GM12878 (cell line): Measurements from ENCODE around the gene ZNF154. TPM values are rescaled to one million over a fixed set of nuclear protein-coding genes. Genes with fewer than 3 reads are reported as not detected.

Experiments
- ATAC-seq: fragments of 200-7000 bp; cut with Tn5 transposase; 3 replicates; pipeline ENCODE4 v1.9.1; 2020; ENCODE audit warnings: mild to moderate bottlenecking, moderate library complexity
- BruUV-seq: library from RNA; stranded (reverse); fragments of 400-500 nt; replicated peaks from 2 replicates; lab custom pipeline; 2021; lab: Mats Ljungman, UMichigan
- CTCF ChIA-PET: fragments of 300-600 bp; sonication (Branson Sonifier 250); formaldehyde crosslinking; extraction: SDS; loops from one replicate; lab custom pipeline; 2021; ENCODE audit warnings: inconsistent platforms; lab: Yijun Ruan, JAX
- POLR2A ChIA-PET: fragments of 350-600 bp; formaldehyde crosslinking; extraction: SDS; loops from one replicate; lab custom pipeline; 2021; ENCODE audit warnings: inconsistent platforms; lab: Charles Lee
- RAD21 ChIA-PET: fragments of 300-600 bp; sonication (Branson Sonifier 250); formaldehyde crosslinking; loops from one replicate; lab custom pipeline; 2023; ENCODE audit warnings: antibody characterized with exemption; ENCODE audit not compliant: unreplicated experiment; lab: Charles Lee
- SMC1A ChIA-PET: fragments of 300-600 bp; sonication (Branson Sonifier 250); formaldehyde crosslinking; loops from one replicate; lab custom pipeline; 2023; ENCODE audit not compliant: unreplicated experiment, uncharacterized antibody; lab: Charles Lee
- DNase-seq: peaks from one replicate; pipeline ENCODE4 v3.0.0-alpha.2; 2011; ENCODE audit warnings: low read depth, low spot score
- FAIRE-seq: peaks from 3 replicates; lab custom pipeline; 2011; peaks lifted over from hg19 to GRCh38; lab: Jason Lieb, UNC
- H2AFZ ChIP-seq: 2 replicates; pipeline ENCODE4 v1.6.0; 2011; ENCODE audit warnings: low read depth, low read length, control low read depth; ENCODE audit not compliant: control insufficient read depth
- H3K27ac ChIP-seq: 2 replicates; pipeline ENCODE4 v1.5.1; 2011; ENCODE audit warnings: control low read depth; ENCODE audit not compliant: control insufficient read depth, insufficient read depth
- H3K27me3 ChIP-seq, 2 experiments: replicated peaks in 1 of 2; 2 replicates each; pipeline versions ENCODE4 v1.6.0 to v1.6.1; 2011; ENCODE audit warnings: low read length in 1 of 2; ENCODE audit not compliant: control insufficient read depth in 2 of 2, insufficient read depth in 2 of 2
- H3K36me3 ChIP-seq, 2 experiments: 2 replicates each; pipeline ENCODE4 v1.5.1; 2011; ENCODE audit warnings: low read length in 1 of 2; ENCODE audit not compliant: control insufficient read depth in 2 of 2, insufficient read depth in 2 of 2
- H3K4me1 ChIP-seq: 2 replicates; pipeline ENCODE4 v1.6.1; 2011; ENCODE audit warnings: mild to moderate bottlenecking, low read length, moderate library complexity, mixed read lengths; ENCODE audit not compliant: control insufficient read depth, insufficient read depth
- H3K4me2 ChIP-seq: 2 replicates; pipeline ENCODE4 v1.6.0; 2011; ENCODE audit warnings: control low read depth; ENCODE audit not compliant: control insufficient read depth, insufficient read depth
- H3K4me3 ChIP-seq: fragments of 200-600 bp; sonication (generic); 2 replicates; pipeline ENCODE4 v1.5.1; 2016
- H3K79me2 ChIP-seq: 2 replicates; pipeline ENCODE4 v1.6.0; 2011; ENCODE audit warnings: low read length; ENCODE audit not compliant: control insufficient read depth, insufficient read depth
- H3K9ac ChIP-seq: 2 replicates; pipeline ENCODE4 v1.8.0; 2011; ENCODE audit warnings: low read length, control low read depth, mixed read lengths; ENCODE audit not compliant: control insufficient read depth, insufficient read depth
- H3K9me3 ChIP-seq: replicated peaks from 3 replicates; pipeline ENCODE4 v1.5.1; 2011; ENCODE audit warnings: mild to moderate bottlenecking, low read length; ENCODE audit not compliant: control insufficient read depth, insufficient read depth
- H4K20me1 ChIP-seq: 2 replicates; pipeline ENCODE4 v1.6.0; 2011; ENCODE audit not compliant: control insufficient read depth, insufficient read depth
- CBX5 ChIP-seq: sonication (generic); IDR thresholded peaks from 2 replicates; pipeline ENCODE4 v1.6.1; 2016; ENCODE audit warnings: low read depth, moderate library complexity, mild to moderate bottlenecking, inconsistent platforms
- IKZF1 ChIP-seq: fragments of 450-650 bp; conservative IDR thresholded peaks from 2 replicates; pipeline ENCODE4 v1.6.1; 2017; ENCODE audit warnings: antibody characterized with exemption, mild to moderate bottlenecking
- IRF3 ChIP-seq: fragments of 450-650 bp; IDR thresholded peaks from 2 replicates; pipeline ENCODE4 v1.6.1; 2014; ENCODE audit warnings: mild to moderate bottlenecking
- JUND ChIP-seq: IDR thresholded peaks from 2 replicates; pipeline ENCODE4 v1.6.1; 2012; ENCODE audit warnings: low read depth, mild to moderate bottlenecking, low read length, improper control_type of control experiment, moderate library complexity
- PAX8 ChIP-seq: fragments of 450-650 bp; IDR thresholded peaks from 2 replicates; pipeline ENCODE4 v1.6.1; 2017; ENCODE audit warnings: mild to moderate bottlenecking, moderate library complexity
- RAD51 ChIP-seq: fragments of 450-650 bp; IDR thresholded peaks from 2 replicates; pipeline ENCODE4 v1.6.1; 2016; ENCODE audit warnings: moderate library complexity, mild to moderate bottlenecking, inconsistent platforms
- RELA ChIP-seq: fragments of 450-650 bp; IDR thresholded peaks from 2 replicates; pipeline ENCODE4 v1.8.0; 2014; ENCODE audit warnings: borderline replicate concordance; ENCODE audit not compliant: partially characterized antibody
- SIX5 ChIP-seq: IDR thresholded peaks from 2 replicates; pipeline ENCODE4 v1.6.1; 2011; ENCODE audit warnings: mild to moderate bottlenecking, low read depth, low read length, moderate library complexity; ENCODE audit not compliant: severe bottlenecking
- SREBF2 ChIP-seq: IDR thresholded peaks from 2 replicates; pipeline ENCODE4 v1.6.1; 2012; ENCODE audit warnings: mild to moderate bottlenecking, low read length
- TBL1XR1 ChIP-seq: IDR thresholded peaks from 2 replicates; pipeline ENCODE4 v1.6.1; 2012; ENCODE audit warnings: low read depth, low read length, improper control_type of control experiment
- WGBS: methylation state at CpG from one replicate; pipeline ENCODE4 v1.1.6; 2016; ENCODE audit warnings: low lambda C conversion rate; ENCODE audit not compliant: insufficient replicate concordance, insufficient coverage; ENCODE audit errors: missing lambda C conversion rate; 5-methylcytosine and 5-hydroxymethylcytosine counted together
- in situ Hi-C: fragments of 300-500 bp; cut with MboI; formaldehyde crosslinking; loops from 9 replicates; pipeline ENCODE4 v1.14.3; 2018; ENCODE audit warnings: mixed read lengths
- intact Hi-C: fragments of 100-400 bp; cut with micrococcal nuclease; formaldehyde crosslinking; loops from one replicate; pipeline ENCODE4 v1.14.2; 2022; ENCODE audit not compliant: unreplicated experiment
- polyA plus RNA-seq, 11 experiments: library from polyadenylated mRNA; depleted of rRNA in 4 of 11; unstranded in 6 of 11; stranded (reverse) in 5 of 11; fragments of >200 nt; fragmentation: Nextera tagmentation in 4 of 11; fragmentation: Illumina TruSeq in 1 of 11; extraction: Ambion mirVana in 4 of 11; extraction: Trizol in 1 of 11; gene quantifications; 1 replicate in 1 of 11; 2 replicates in 10 of 11; pipeline versions ENCODE4 v1.2.1 to v1.2.3, GENCODE V29; 2011 to 2016; ENCODE audit warnings: inconsistent platforms in 2 of 11, missing spikeins in 2 of 11, low read depth in 1 of 11
- total RNA-seq, 4 experiments: library from RNA; depleted of rRNA in 3 of 4; stranded (reverse); fragments of >200 nt in 3 of 4; fragmentation: Illumina TruSeq in 1 of 4; extraction: Trizol in 1 of 4; gene quantifications; 2 replicates each; pipeline versions ENCODE4 v1.2.1 to v1.2.3, GENCODE V29; 2013 to 2021

Gene ZNF154
- total and polyA plus RNA-seq, 10 of the 15 experiments (the other 5 are each of a cell fraction or from before 2014, with no cell fraction given): 0.22 to 1.9 (median 1.1) TPM

- TF ChIP-seq IRF3 (no peak), TBL1XR1 (no peak), SIX5 (no peak), RAD51 (no peak), SREBF2 (no peak)
These were observed 2.7 kb downstream of the ZNF154 start (continued) for GRCh38 chr19:57706346-57706745.

GRCh38 chr19:57701625-57702024 lies 7.4 kb downstream of the ZNF154 start:
- ChIA-PET RAD21 (no interaction called here), SMC1A (no interaction called here), POLR2A (no interaction called here), CTCF (no interaction called here)
- H3K79me2 ChIP-seq: no peaks in the 10 kb centered on the region
- no peaks in the 10 kb centered on the region for H3K4me1 ChIP-seq
- 0 out of 4 replicates have a peak, but pooled peaks cover 0 to 4% of the 10 kb centered on the region in 2 experiments for H3K36me3 ChIP-seq
- H3K4me3 ChIP-seq: no peak overlapping the region
- ATAC-seq (no peak), DNase-seq (no peak), FAIRE-seq (no peak)
- H3K9ac ChIP-seq: no peak overlapping the region
- H4K20me1 ChIP-seq: no peaks in the 10 kb centered on the region
- intact Hi-C loops (no loop called here), in situ Hi-C loops (no loop called here)
- no peaks in the 10 kb centered on the region for H3K27me3 ChIP-seq
- H3K9me3 ChIP-seq: peaks cover 30% of the 10 kb centered on the region
- no peak overlapping the region for H3K27ac ChIP-seq
- H2AFZ ChIP-seq: no peak overlapping the region
- TF ChIP-seq RAD51: no peak
- TF ChIP-seq RELA: no peak
- TF ChIP-seq JUND: no peak
- TF ChIP-seq PAX8: no peak
- TF ChIP-seq CBX5: 0 out of 2 replicates have a peak, but pooled peaks have one; percentile 44
- no peak for TF ChIP-seq IKZF1
- no TSS peak for BruUV-seq
- WGBS: 90% methylated on average over 6 of the region's 6 CpGs
- H3K4me2 ChIP-seq: no peak overlapping the region
